HepG2 (cell line): ENCODE data around the gene LRRC74A.

Source experiments
- MAFF ChIP-seq: IDR thresholded peaks from 2 replicates; pipeline ENCODE4 v1.6.1; 2011; ENCODE audit warnings: low read depth, low read length, improper control_type of control experiment
- POLR2A ChIP-seq, 2 experiments: IDR thresholded peaks; 2 replicates each; pipeline ENCODE4 v1.6.1; 2011; ENCODE audit warnings: low read depth in 2 of 2, low read length in 2 of 2, mild to moderate bottlenecking in 1 of 2, moderate library complexity in 1 of 2; ENCODE audit not compliant: insufficient read depth in 1 of 2

DNA sequence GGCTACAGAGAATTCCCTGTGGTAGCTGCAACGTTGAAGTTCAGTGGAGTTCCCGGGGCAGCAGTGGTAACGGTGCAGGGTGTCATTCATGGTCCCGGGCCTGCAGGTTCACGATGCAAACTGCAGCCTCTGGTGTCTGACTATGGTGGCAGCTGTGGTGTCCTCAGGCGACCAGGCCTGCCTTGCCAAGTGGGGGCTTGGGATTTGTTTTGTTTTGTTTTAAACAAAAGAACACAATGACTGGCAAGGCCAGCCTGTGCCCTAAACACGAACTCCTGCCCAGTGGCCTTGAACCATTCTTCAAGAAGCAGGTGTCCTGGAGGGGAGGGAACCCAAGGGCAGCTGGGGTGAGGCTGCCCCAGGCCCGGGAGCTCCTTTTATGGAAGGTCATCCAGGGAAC lies 48.5 kb downstream of the LRRC74A start:
- no peak for TF ChIP-seq MAFF
- no peak for TF ChIP-seq POLR2A (IDR thresholded peaks at IDR 0.05; ENCODE audit: insufficient read depth in 1 of 2, low read depth in 2 of 2, low read length in 2 of 2)
